ENCODE results near the gene MALRD1.
A peak's percentile ranks its signal among the peaks of the same experiment; 100 is the strongest.

MALRD1 gene

GRCh38 chr10:19623321-19623720 is 574.7 kb downstream of the MALRD1 start:
- Histone ChIP-seq H3K9ac (ENCODE audit: low read length) (no peak overlapping the region), H3K27me3 (ENCODE audit: control insufficient read depth, insufficient read depth, low read length) (no peaks in the 10 kb centered on the region), H3K4me3 (ENCODE audit: low read length) (no peak overlapping the region), H3K4me1 (ENCODE audit: control insufficient read depth, insufficient read depth, low read length) (no peaks in the 10 kb centered on the region), H3K36me3 (ENCODE audit: control insufficient read depth, insufficient read depth, low read length) (no peaks in the 10 kb centered on the region), H3K27ac (ENCODE audit: low read depth, low read length) (no peak overlapping the region)

GRCh38 chr10:19626156-19626555 is 577.6 kb downstream of the MALRD1 start:
- Histone ChIP-seq H3K27me3 (ENCODE audit: control insufficient read depth, insufficient read depth, low read length) (no peaks in the 10 kb centered on the region), H3K36me3 (ENCODE audit: control insufficient read depth, insufficient read depth, low read length) (no peaks in the 10 kb centered on the region), H3K27ac (ENCODE audit: low read depth, low read length) (no peak overlapping the region), H3K9ac (ENCODE audit: low read length) (no peak overlapping the region), H3K4me1 (ENCODE audit: control insufficient read depth, insufficient read depth, low read length) (no peaks in the 10 kb centered on the region), H3K4me3 (ENCODE audit: low read length) (no peak overlapping the region)

DNA sequence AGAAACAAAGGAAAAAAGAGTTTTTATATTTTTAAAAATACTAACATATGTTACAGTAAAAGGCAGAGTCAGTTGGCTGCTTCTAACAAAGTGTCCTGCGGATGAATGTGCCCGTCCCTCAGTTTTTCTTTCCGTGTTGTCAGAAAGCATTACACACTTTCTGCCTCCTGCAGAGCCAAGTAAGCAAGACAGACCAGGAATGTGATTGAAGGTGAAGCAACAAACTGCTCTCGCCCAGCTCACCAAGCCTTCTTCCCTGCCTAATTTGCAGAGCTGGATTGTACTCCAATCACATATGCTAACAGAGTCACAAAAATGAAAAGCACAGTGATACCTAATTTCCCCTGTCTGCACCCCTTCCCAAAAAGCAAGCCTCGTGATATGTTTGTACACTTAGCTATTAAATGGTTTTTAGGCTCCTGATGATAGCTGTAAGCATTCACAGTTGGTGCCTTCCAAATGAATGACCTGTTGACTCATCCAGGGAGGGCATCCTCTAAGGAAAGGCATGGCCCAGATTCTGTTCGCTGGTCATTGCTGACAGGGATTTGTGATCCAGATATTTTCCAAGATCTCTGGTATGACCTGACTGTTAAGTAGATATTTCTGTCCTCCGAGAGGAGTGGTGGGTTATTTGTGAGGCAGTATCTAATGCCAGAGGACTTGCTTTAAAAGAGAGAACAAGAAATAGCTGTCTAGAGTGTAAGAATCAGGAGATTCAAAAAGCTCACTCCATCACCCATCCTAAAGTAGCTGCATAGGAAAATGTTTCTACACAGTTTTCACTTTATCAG is 580.4 kb downstream of the MALRD1 start:
- no peak overlapping the region for H3K4me3 ChIP-seq (ENCODE audit: low read length)
- no peaks in the 10 kb centered on the region for H3K27me3 ChIP-seq (ENCODE audit: control insufficient read depth, insufficient read depth, low read length)
- no peak overlapping the region for H3K9ac ChIP-seq (ENCODE audit: low read length)
- no peaks in the 10 kb centered on the region for H3K36me3 ChIP-seq (ENCODE audit: control insufficient read depth, insufficient read depth, low read length)
- H3K27ac ChIP-seq (ENCODE audit: low read depth, low read length) = no peak overlapping the region
- H3K4me1 ChIP-seq (ENCODE audit: control insufficient read depth, insufficient read depth, low read length) = no peaks in the 10 kb centered on the region

DNA sequence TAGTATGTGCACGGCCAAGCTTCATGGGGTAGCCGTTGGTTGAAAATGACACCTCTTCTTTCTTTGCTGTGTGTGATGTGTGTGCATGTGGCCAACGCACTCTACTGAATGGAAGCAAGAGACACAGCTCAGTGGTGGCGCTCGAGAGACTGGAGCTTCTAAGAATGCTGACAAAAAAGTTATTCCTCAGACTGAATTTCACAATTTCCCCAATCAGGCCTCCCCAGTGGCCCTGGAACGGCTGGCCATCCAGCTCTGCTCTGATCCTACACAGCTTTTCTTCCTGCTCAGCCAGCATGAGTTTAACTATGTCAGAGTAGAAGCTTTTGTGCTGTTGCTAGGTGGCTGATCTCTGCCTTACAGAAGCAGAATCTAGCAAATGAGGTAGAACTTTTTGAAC is 581.0 kb downstream of the MALRD1 start:
- no peaks in the 10 kb centered on the region for H3K4me1 ChIP-seq (ENCODE audit: control insufficient read depth, insufficient read depth, low read length)
- H3K27ac ChIP-seq (ENCODE audit: low read depth, low read length) = no peak overlapping the region
- H3K36me3 ChIP-seq (ENCODE audit: control insufficient read depth, insufficient read depth, low read length) = no peaks in the 10 kb centered on the region
- no peaks in the 10 kb centered on the region for H3K27me3 ChIP-seq (ENCODE audit: control insufficient read depth, insufficient read depth, low read length)
- no peak overlapping the region for H3K9ac ChIP-seq (ENCODE audit: low read length)
- no peak overlapping the region for H3K4me3 ChIP-seq (ENCODE audit: low read length)

GRCh38 chr10:19634163-19634562 is 585.6 kb downstream of the MALRD1 start:
- Histone ChIP-seq H3K9ac (ENCODE audit: low read length) (no peak overlapping the region), H3K27ac (ENCODE audit: low read depth, low read length) (no peak overlapping the region), H3K27me3 (ENCODE audit: control insufficient read depth, insufficient read depth, low read length) (no peaks in the 10 kb centered on the region)

GRCh38 chr10:19638182-19638895 is 589.7 kb downstream of the MALRD1 start:
- Histone ChIP-seq H3K27me3 (ENCODE audit: control insufficient read depth, insufficient read depth, low read length) (no peaks in the 10 kb centered on the region), H3K4me3 (ENCODE audit: low read length) (no peak overlapping the region), H3K36me3 (ENCODE audit: control insufficient read depth, insufficient read depth, low read length) (no peaks in the 10 kb centered on the region), H3K27ac (ENCODE audit: low read depth, low read length) (no peak overlapping the region), H3K9ac (ENCODE audit: low read length) (no peak overlapping the region), H3K4me1 (ENCODE audit: control insufficient read depth, insufficient read depth, low read length) (no peaks in the 10 kb centered on the region)

More at GRCh38 chr10:19634163-19634562, 585.6 kb downstream of the MALRD1 start:
- Histone ChIP-seq H3K36me3 (ENCODE audit: control insufficient read depth, insufficient read depth, low read length) (no peaks in the 10 kb centered on the region), H3K4me1 (ENCODE audit: control insufficient read depth, insufficient read depth, low read length) (no peaks in the 10 kb centered on the region), H3K4me3 (ENCODE audit: low read length) (no peak overlapping the region)

- H3K4me1 ChIP-seq (ENCODE audit: control insufficient read depth, insufficient read depth, low read length) = no peaks in the 10 kb centered on the region
- H3K27me3 ChIP-seq (ENCODE audit: control insufficient read depth, insufficient read depth, low read length) = no peaks in the 10 kb centered on the region
- H3K9ac ChIP-seq (ENCODE audit: low read length) = no peak overlapping the region
- no peak overlapping the region for H3K4me3 ChIP-seq (ENCODE audit: low read length)
- H3K27ac ChIP-seq (ENCODE audit: low read depth, low read length) = peak overlapping the region; percentile 27
- no peaks in the 10 kb centered on the region for H3K36me3 ChIP-seq (ENCODE audit: control insufficient read depth, insufficient read depth, low read length)
Measured at GRCh38 chr10:19638896-19639233, 590.3 kb downstream of the MALRD1 start.

GRCh38 chr10:19640566-19641263 is 592.1 kb downstream of the MALRD1 start:
- Histone ChIP-seq H3K9ac (ENCODE audit: low read length) (no peak overlapping the region), H3K4me3 (ENCODE audit: low read length) (no peak overlapping the region), H3K27ac (ENCODE audit: low read depth, low read length) (no peak overlapping the region), H3K27me3 (ENCODE audit: control insufficient read depth, insufficient read depth, low read length) (no peaks in the 10 kb centered on the region), H3K36me3 (ENCODE audit: control insufficient read depth, insufficient read depth, low read length) (no peaks in the 10 kb centered on the region), H3K4me1 (ENCODE audit: control insufficient read depth, insufficient read depth, low read length) (no peaks in the 10 kb centered on the region)

GRCh38 chr10:19651549-19651948 is 602.9 kb downstream of the MALRD1 start:
- Histone ChIP-seq H3K4me3 (ENCODE audit: low read length) (no peak overlapping the region), H3K27ac (ENCODE audit: low read depth, low read length) (no peak overlapping the region), H3K27me3 (ENCODE audit: control insufficient read depth, insufficient read depth, low read length) (no peaks in the 10 kb centered on the region), H3K4me1 (ENCODE audit: control insufficient read depth, insufficient read depth, low read length) (no peaks in the 10 kb centered on the region), H3K9ac (ENCODE audit: low read length) (no peak overlapping the region), H3K36me3 (ENCODE audit: control insufficient read depth, insufficient read depth, low read length) (no peaks in the 10 kb centered on the region)

DNA sequence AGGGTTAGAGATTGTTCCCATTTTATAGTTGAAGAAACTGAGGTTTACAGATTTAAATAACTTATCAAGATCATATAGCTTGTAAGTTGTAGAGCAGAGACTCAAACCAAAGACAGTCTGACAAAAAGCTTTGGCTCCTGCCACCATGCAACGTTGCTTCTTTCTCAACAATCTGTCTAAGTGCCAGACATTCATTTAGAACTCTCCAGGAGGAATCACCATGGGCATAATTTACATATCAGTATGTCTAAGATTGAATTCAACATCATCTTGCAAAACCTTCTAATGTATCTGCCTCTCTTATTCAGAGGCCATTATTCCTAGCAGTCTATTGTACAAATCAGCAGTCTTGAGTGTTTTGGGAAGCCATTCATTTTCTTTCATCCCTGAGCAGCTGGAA is 604.1 kb downstream of the MALRD1 start:
- Histone ChIP-seq H3K36me3 (ENCODE audit: control insufficient read depth, insufficient read depth, low read length) (no peaks in the 10 kb centered on the region), H3K9ac (ENCODE audit: low read length) (no peak overlapping the region), H3K27me3 (ENCODE audit: control insufficient read depth, insufficient read depth, low read length) (no peaks in the 10 kb centered on the region), H3K27ac (ENCODE audit: low read depth, low read length) (no peak overlapping the region), H3K4me3 (ENCODE audit: low read length) (no peak overlapping the region), H3K4me1 (ENCODE audit: control insufficient read depth, insufficient read depth, low read length) (no peaks in the 10 kb centered on the region)

DNA sequence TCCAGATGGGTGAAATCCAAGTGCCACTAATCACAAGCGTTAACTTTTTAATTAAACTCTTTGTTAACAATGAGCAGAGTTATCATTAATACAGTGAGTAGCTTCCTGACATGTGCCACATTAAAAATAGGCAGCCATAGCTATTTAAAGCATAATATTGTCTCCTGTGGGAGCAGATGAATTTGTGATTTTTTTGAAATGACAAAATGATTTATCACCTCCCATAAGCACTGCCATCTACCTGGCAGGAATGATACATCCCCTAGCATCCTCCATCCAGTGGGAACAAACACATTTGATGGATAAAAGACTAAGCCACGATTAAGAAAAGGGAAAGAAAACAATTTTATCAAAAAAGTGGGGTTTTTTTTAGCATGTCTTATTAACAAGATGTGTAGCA is 605.3 kb downstream of the MALRD1 start:
- Histone ChIP-seq H3K4me1 (ENCODE audit: control insufficient read depth, insufficient read depth, low read length) (no peaks in the 10 kb centered on the region), H3K4me3 (ENCODE audit: low read length) (no peak overlapping the region)

GRCh38 chr10:19654576-19654975 is 606.0 kb downstream of the MALRD1 start:
- no peak overlapping the region for H3K9ac ChIP-seq (ENCODE audit: low read length)
- no peaks in the 10 kb centered on the region for H3K36me3 ChIP-seq (ENCODE audit: control insufficient read depth, insufficient read depth, low read length)
- H3K27me3 ChIP-seq (ENCODE audit: control insufficient read depth, insufficient read depth, low read length) = no peaks in the 10 kb centered on the region
- H3K4me3 ChIP-seq (ENCODE audit: low read length) = no peak overlapping the region
- H3K27ac ChIP-seq (ENCODE audit: low read depth, low read length) = no peak overlapping the region
- H3K4me1 ChIP-seq (ENCODE audit: control insufficient read depth, insufficient read depth, low read length) = no peaks in the 10 kb centered on the region

More for the DNA sequence above, 605.3 kb downstream of the MALRD1 start:
- Histone ChIP-seq H3K27ac (ENCODE audit: low read depth, low read length) (no peak overlapping the region), H3K36me3 (ENCODE audit: control insufficient read depth, insufficient read depth, low read length) (no peaks in the 10 kb centered on the region), H3K27me3 (ENCODE audit: control insufficient read depth, insufficient read depth, low read length) (no peaks in the 10 kb centered on the region), H3K9ac (ENCODE audit: low read length) (no peak overlapping the region)

All from rectal smooth muscle tissue (tissue), 1 donor.